Measurements from ENCODE around the gene PALM.
"Not testable (repeated sequence)": the region's sequence is repeated elsewhere in the genome, so short reads cannot be mapped to it uniquely, and the experiment has no call there.

The PALM gene

GRCh38 chr19:679418-680286, 29.1 kb upstream of the PALM start:
- DNase-seq = peak; percentile 82

- DNase-seq = peak; percentile 92
Measured at GRCh38 chr19:680287-681028, 28.3 kb upstream of the PALM start.

GRCh38 chr19:681029-682019, 27.4 kb upstream of the PALM start:
- no peak for DNase-seq

- no peak for DNase-seq
Measured at GRCh38 chr19:682678-683320, 25.9 kb upstream of the PALM start.

GRCh38 chr19:685454-685931, 23.2 kb upstream of the PALM start:
- DNase-seq = no peak

- no peak for DNase-seq
Measured at GRCh38 chr19:686589-687297, 22.0 kb upstream of the PALM start.

- DNase-seq = no peak
Measured at GRCh38 chr19:687569-688166, 21.1 kb upstream of the PALM start.

- no peak for DNase-seq
Measured at GRCh38 chr19:688214-688613, 20.5 kb upstream of the PALM start.

- DNase-seq = no peak
Measured at GRCh38 chr19:688992-689391, 19.7 kb upstream of the PALM start.

GRCh38 chr19:690203-690602, 18.5 kb upstream of the PALM start:
- no peak for DNase-seq

GRCh38 chr19:694481-695351, 14.0 kb upstream of the PALM start:
- DNase-seq = no peak

GRCh38 chr19:695352-695949, 13.3 kb upstream of the PALM start, which contains the start of gene PRSS57:
PRSS57 (minus strand) TSS chr19:695452; CDS start chr19:695430, 22 bp downstream.
- DNase-seq = no peak

- not testable (repeated sequence) for DNase-seq
Measured at GRCh38 chr19:698529-698928, 10.2 kb upstream of the PALM start.

GRCh38 chr19:699885-700284, 8.8 kb upstream of the PALM start:
- not testable (repeated sequence) for DNase-seq

GRCh38 chr19:702847-703246, 5.9 kb upstream of the PALM start:
- DNase-seq = not testable (repeated sequence)

- no peak for DNase-seq
Measured at GRCh38 chr19:703329-703650, 5.4 kb upstream of the PALM start.

- peak; percentile 73 for DNase-seq
Measured at GRCh38 chr19:703651-704446, 4.9 kb upstream of the PALM start.

- no peak for DNase-seq
Measured at GRCh38 chr19:704447-704741, 4.3 kb upstream of the PALM start.

All from NCI-H226 (cell line).